ENCODE measurements around the gene WARS2.

- no peak for TF ChIP-seq POLR2A (IDR thresholded peaks at IDR 0.05)
- no peak for TF ChIP-seq CTCF (IDR thresholded peaks at IDR 0.05)
Observed at GRCh38 chr1:119159111-119159510, 18.7 kb upstream of the WARS2 start.

Data from right lobe of liver (tissue), 4 donors.